ENCODE measurements around the gene TMEM44.
"Not testable (repeated sequence)": the region's sequence is repeated elsewhere in the genome, so short reads cannot be mapped to it uniquely, and the experiment has no call there.

TMEM44 gene

DNA sequence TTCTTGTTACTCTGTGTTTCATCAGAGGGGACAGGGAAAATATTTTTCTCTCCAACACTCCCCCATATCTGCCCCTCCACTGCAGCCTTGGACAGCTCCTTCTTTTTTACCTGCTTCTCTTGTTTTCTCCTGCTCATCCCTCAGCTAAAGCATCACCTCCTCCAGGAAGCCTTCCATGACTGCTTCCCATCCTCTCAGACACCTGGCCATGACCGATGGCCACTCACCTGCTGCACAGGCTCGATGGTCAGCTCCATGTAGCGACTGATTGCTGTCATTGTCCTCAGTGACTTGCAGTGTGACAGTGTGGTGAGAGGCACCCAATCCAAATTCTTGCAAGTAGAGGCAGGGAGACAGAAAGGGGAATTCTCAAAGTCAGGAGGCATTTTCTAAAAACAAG is 22.5 kb downstream of the TMEM44 start:
- DNase-seq (ENCODE audit: low read depth in 2 of 2): no peak

GRCh38 chr3:194609601-194610000 is 23.6 kb downstream of the TMEM44 start:
- no peak for DNase-seq (ENCODE audit: low read depth in 2 of 2)

DNA sequence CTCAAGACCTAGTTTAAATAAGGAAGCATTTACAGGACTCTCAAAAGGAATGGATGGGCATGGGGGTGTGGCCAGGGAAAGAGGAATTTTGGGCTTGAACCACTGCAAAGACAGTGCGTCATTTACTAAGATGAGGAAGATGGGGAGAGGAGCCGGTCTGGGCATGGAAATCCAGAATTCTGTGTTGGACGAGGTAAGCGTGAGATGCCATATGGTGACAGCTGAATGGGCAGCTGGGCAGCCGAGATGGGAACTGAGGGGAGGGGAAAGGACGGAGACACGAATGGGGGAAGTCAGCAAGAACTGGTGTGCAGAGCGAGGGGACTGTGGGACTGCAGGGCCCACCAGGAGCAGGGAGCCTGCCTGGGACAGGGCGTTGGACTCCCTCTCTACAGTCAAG is 24.2 kb downstream of the TMEM44 start:
- DNase-seq (ENCODE audit: low read depth in 2 of 2): no peak

GRCh38 chr3:194607592-194608389 is 25.4 kb downstream of the TMEM44 start:
- no peak for DNase-seq (ENCODE audit: low read depth in 2 of 2)

GRCh38 chr3:194606941-194607340 is 26.3 kb downstream of the TMEM44 start:
- no peak for DNase-seq (ENCODE audit: low read depth in 2 of 2)

- no peak for DNase-seq (ENCODE audit: low read depth in 2 of 2)
Measured at GRCh38 chr3:194606163-194606562, 27.1 kb downstream of the TMEM44 start.

GRCh38 chr3:194605314-194605713 is 27.9 kb downstream of the TMEM44 start:
- DNase-seq (ENCODE audit: low read depth in 2 of 2): not testable (repeated sequence)

- DNase-seq (ENCODE audit: low read depth in 2 of 2): no peak
Measured at GRCh38 chr3:194604837-194605236, 28.4 kb downstream of the TMEM44 start.

DNA sequence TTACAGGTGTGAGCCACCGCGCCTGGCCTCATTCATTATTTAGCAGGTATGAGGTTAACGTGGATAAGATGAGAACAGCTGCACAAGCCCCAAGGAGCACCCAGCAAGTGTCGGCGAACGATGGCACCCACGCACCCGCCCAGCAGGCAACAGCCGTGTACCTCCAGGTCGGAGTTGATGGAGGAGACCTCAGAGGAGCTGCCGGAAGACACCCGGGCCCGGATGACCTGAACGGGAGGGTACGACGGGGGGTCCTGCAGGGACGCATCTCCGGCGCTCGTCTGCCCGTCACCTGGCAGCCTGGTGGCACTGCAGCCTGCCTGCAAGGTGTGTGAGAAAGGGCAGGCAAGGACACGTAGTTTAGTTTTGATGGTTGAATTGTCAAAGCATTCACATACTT is 29.1 kb downstream of the TMEM44 start:
- no peak for DNase-seq (ENCODE audit: low read depth in 2 of 2)

- DNase-seq (ENCODE audit: low read depth in 2 of 2): no peak
Measured at GRCh38 chr3:194602669-194603171, 30.5 kb downstream of the TMEM44 start.

DNA sequence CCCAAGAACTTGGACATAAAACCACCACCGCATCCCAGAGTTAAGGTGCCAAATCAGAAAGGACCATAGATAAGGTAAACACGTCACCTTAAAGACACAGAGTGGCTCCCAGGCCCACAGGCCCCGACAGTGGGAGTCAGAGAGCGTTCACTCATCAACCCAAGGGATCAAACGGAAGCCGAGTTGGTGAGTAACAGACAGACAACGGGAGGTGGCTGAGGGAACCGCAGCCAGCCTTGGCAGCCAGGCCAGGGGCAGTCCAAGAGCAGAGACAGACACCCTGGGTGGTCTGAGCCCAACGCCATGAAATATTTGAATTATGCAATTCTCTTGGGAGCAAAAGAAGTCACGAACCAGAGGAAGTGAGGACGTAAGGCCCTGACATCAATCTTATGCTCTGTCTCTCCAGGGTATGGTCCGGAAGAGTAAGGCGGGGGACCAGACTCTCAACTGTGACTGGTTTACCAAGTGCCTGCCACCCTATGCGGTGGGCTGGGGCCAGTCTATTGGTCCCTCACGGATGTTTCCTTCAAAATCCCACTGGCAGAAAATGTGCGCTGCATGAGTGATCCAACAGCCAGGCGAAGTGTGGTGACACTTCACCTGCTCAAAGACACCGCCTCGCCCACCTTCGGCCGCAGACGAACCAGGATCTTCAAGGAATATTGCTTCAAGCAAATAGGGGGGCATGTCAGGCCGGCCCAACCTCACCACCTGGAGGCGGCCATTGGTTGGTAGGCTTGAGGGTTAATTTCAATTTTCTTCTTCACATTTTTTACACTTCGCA is 34.3 kb downstream of the TMEM44 start:
- no peak for DNase-seq (ENCODE audit: low read depth in 2 of 2)

- no peak for DNase-seq (ENCODE audit: low read depth in 2 of 2)
Measured at GRCh38 chr3:194596906-194597305, 36.3 kb downstream of the TMEM44 start.

DNA sequence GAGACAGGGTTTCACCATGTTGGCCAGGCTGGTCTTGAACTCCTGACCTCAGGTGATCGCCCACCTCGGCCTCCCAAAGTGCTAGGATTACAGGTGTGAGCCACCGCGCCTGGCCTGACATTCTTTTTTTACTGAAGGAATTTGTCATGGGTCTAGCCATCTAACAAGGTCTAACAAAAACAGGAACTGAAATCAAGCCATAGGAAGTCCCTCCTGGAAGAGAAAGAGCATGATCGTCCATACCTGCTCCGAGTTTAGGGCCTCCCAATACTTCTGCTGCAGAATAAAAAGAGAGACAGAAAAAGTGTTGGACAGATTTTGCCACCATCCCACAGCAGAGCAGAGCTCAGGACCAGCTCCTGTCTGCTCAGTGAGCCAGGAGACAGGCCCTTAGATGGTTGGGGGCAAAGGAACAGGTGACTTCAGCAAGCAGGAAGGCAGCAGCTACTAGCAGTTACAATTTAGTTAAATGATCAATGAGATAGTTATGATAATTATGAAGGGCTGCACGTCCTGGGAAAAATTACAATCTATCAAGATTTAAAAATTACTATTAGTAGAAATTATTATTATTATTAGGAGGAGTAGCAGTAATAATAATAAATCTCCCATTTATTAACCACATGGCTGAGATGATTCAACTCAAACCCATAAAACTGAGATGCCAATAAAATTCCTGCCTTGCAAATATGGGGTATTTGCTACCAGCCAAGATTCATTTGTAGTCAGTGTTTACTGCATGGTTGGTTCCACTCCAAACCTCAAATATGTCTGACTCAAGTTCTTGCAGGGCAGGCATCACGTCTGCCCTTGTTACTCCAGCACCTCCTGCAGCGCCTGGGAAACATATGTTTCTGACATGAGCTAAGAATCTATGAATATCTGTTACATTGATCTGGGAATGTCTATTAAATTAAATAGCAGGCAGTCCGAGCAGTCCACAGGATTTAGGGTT is 40.1 kb downstream of the TMEM44 start:
- no peak for DNase-seq (ENCODE audit: low read depth in 2 of 2)

GRCh38 chr3:194588741-194589140 is 44.5 kb downstream of the TMEM44 start:
- DNase-seq (ENCODE audit: low read depth in 2 of 2): no peak

GRCh38 chr3:194588236-194588635 is 45.0 kb downstream of the TMEM44 start:
- DNase-seq (ENCODE audit: low read depth in 2 of 2): no peak

- no peak for DNase-seq (ENCODE audit: low read depth in 2 of 2)
Measured at GRCh38 chr3:194587438-194587931, 45.7 kb downstream of the TMEM44 start.

DNA sequence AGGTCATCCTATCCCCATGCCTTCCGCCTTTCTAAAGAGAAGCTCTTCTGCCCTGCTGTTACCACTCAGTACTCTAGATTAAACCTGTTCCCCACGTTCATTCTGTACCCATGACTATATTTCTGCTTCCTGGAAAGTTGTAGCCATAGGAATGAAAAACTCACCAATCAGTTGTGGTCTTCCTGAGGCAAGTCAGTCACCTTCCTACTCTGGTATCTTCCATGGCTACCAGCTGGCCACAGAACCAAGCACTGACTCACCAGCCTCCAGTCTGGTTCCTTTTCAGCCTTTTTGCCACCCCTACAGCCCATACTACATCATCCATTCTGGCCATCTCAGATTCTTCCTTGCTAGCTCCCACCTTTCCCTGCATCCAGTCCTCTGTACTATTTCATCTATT is 46.4 kb downstream of the TMEM44 start:
- DNase-seq (ENCODE audit: low read depth in 2 of 2): no peak

DNA sequence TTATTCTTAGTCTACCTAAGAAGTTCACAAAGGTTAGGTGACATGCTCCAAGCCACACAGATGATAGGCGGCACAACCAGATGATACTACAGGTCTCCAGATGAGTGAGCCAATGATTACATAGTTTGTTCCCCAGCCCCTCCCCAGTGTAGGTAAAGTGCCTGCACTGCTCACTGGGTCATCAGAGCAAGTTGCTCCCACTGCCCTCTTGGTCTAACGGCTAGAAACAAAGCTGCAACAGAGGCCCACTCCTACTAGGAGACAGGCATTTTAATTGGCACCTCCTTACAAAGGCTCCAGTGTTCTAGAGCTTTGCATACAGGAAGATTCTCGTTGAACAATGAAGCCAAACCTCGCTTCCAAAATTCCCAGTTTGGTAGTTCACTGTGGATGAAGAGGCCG is 47.3 kb downstream of the TMEM44 start:
- DNase-seq (ENCODE audit: low read depth in 2 of 2): no peak

GRCh38 chr3:194584866-194585265 is 48.4 kb downstream of the TMEM44 start:
- DNase-seq (ENCODE audit: low read depth in 2 of 2): no peak

GRCh38 chr3:194584320-194584776 is 48.9 kb downstream of the TMEM44 start:
- no peak for DNase-seq (ENCODE audit: low read depth in 2 of 2)

DNA sequence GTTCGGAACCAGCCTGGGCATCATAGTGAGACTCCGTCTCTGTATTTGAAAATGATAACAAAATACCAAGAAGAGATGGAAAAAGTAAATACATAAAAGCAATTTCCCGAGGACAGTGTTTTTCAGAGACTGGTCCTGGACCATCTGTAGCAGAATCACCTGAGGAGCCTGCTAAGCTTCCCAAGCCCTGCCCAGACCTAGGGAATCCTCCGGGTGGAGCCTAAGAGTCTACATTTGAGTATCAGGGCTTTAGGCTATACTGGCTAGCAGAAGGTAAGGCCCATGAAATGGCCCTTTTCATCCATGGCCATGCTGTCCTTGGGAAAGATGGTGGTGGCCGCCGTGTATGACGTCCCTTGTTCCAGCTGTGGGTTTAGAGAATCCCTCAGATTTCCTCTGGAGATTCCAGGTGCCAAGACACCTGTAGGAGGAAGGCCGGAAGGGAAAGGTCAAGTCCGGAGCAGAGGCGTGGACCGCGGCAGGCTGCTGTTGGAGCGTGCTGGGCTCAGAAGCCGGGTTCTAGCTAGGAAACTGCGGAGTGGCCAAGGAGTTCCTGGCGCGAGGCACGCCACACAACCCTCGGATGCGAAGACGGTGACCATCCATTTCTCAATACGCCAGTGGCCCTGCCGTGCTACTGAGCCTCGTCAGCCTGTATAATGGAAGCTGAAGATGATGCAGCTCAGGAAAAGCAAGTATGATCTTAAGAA is 50.9 kb downstream of the TMEM44 start:
- DNase-seq (ENCODE audit: low read depth in 2 of 2): no peak

Measured in stimulated activated CD4-positive, alpha-beta T cell treated with anti-CD3 and anti-CD28 coated beads, Interleukin-1b, Interleukin-23, amount 100 ng/mL, for 1 hour (primary cell).